GM19438 (cell line): Measurements from ENCODE around the gene TBX3.

Source experiments
- ATAC-seq: cut with Tn5 transposase; IDR thresholded peaks from one replicate; pipeline ENCODE4 v1.9.1; 2021; ENCODE audit warnings: low read depth; ENCODE audit not compliant: unreplicated experiment

TBX3 gene

DNA sequence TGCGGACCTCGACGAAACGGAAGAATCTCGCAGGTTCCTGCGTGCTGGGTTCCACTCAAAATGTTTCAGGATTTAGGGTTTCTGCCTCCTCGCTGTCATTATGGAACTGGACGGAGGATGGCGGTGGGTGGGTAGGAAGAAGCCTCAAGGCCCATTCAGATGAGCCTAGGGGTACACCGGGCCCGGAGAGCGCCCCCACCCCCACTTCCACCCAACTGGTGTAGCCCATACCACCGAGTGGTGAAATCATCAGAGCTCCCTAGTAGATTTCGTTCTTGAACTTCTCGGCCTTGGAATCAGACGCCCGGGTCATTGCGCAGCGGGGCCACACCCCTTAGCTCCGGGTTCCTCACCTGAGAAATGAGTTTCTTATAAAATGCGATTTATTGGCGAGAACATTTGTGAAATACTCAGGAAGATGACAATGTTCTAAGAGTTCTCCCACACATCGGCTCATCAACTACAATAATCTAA lies 13.3 kb upstream of the TBX3 start:
- no peak for ATAC-seq

GRCh38 chr12:114696443-114697242 lies 12.7 kb upstream of the TBX3 start:
- ATAC-seq = no peak

DNA sequence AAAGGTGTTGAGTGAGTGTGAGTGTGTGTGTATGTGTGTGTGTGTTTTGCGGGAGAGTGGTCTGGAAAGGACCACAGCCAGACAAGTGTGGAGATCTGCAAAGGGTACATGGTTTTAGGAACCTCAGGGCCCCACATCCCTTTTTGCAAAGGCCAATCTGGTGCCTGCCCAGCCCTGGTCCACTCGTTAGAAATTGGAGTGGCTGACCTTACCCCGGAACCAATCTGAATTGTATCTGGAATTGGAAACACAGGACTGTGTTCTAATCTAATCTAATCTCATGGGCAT lies 11.3 kb upstream of the TBX3 start:
- no peak for ATAC-seq

GRCh38 chr12:114694436-114695304 lies 10.7 kb upstream of the TBX3 start:
- ATAC-seq = no peak

DNA sequence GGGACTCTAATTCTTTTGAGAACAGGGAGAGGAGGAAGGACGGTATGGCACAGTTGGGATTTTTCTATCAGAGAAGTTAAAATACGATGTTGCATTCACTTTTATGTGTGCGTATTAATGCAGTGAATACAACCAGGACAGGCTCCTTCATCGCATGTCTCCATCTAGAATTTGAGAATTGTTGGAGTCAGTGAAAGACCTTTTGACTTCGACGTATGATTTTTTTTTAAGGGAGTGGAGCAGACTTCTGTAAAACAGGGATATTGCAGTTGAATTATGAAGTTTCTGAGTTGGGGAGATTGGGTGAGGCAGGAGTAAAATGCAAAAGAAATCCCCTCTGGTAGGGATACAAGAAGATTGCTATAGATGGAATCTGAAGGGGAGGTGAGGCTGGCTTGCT lies 9.6 kb upstream of the TBX3 start:
- no peak for ATAC-seq

DNA sequence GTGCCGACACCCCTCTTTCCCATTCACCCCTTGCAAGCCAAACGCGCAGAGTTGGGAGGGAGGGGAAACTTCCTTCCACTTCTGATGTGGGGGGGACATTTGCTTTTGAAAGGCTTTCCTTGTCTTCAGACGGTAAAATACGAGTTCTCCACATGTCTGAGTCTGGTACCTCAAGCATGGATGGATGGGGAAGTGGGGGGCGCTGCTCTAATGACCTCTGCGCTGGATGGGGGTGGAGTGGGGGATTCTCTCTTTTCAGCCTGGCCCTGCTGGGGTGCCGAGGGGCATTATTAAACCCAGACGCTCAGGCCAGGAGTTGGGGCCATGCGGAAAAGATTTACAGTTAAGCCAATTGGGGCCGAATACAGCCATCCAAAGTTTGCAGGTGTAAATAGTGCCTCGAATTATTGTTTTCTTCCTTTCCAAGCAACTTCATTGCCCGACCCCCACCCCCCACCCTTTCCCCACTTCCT lies 9.1 kb upstream of the TBX3 start:
- ATAC-seq = no peak

DNA sequence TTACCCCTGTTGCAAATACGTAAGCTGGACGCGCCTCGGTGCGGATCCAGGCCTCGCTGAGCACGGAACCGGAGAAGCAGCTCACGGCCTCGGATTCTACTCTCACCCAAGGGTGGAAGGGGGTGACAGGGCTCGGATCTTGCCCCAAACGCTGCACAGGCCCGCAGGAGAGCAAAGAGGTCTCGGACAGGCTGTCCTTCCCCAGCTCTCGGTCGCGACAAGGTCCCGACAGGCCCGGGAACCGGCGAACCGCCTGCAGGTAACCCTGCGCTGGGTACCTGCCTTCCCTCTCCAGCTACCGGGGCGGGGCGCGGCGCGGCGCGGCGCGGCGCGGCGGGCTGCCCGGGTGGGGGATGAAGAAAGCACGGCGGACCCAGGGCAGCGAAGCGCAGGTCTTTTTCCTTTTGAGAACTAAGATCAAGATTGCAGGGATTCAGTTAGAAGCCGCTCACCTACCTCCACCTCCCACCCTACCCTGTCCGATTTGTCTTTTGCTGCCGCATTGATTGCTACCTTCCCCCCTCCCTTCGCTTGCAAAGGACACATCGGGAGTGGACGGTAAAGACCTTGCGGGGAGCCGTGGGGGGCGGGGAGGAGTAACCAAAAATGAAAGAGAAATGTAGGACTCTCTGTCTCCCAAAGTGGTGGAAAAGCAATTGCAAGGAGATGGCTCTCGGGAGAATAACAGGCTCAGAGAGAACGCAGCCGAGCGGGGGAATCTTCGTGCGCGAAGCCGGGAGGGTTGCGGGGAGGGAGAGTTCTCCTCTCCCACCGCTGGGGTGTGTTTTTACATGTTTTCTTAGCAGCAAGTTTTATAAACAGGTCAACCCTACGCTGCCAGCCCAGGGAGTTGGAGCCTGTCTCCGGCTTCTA lies 8.4 kb upstream of the TBX3 start:
- no peak for ATAC-seq

DNA sequence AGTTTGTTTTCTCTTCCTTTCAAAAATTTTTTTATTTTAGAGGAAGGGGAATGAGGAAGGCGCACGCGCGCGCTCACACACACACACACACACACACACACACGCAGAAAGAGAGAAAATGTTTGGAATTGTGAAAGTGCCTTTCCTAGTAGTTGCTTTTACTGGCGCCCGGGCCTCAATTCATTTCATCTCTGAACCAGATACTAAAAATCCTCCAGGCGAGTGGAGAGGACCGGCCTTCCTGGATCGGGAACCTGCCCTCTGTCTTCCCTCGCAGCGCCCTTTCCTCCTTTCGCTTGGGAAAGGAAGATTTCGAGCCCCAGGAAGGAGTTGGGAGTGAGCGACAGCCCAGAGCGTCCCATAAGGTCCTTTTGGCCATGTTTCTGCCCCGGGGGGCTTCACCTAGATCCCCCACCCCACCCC lies 7.8 kb upstream of the TBX3 start:
- no peak for ATAC-seq

GRCh38 chr12:114691196-114691595 lies 7.2 kb upstream of the TBX3 start:
- no peak for ATAC-seq

- no peak for ATAC-seq
Observed at GRCh38 chr12:114690267-114691135, 6.5 kb upstream of the TBX3 start.

DNA sequence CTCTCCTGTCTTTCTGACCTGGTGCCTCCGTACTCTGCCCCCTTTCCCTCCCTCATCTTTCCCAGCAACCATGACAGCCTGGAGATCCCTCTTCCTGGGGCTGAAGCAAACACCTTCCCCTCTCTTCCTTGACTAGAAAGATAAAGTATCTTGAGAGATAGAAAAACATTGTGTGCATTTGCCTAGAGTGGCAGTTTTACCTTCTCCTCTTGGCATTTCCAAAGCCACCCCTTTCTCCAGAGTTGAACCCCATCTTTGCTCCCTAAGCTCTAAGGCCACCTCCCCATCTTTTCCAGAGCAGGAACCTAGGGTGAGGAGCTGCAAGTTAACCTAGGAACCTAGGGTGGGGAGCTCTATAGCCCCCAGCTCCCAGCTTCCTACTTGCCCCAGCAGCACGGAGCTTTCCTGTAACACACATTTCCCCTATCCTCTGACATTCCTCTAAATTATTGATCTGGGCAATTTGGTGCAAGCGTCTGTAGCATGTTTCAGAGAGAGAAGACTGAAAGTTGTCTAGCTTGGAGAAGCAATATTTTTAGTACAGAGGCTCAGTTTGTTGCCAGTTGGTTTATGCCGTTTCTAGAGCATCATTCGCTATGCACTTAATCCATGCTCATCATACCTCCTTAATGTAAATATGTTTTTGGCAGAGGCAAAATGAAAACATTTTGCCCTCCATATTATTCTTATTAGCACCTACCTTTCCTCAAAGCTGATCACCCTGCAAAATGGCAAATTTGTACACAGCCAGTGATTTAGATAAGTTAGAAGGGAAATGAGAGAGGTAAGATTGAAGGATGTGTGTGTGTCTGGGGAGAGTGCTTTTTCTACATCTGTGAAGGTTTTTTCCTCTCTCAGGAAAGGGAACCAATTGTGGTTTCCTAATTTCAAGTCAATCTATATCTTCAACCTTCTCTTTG lies 5.4 kb upstream of the TBX3 start:
- no peak for ATAC-seq

DNA sequence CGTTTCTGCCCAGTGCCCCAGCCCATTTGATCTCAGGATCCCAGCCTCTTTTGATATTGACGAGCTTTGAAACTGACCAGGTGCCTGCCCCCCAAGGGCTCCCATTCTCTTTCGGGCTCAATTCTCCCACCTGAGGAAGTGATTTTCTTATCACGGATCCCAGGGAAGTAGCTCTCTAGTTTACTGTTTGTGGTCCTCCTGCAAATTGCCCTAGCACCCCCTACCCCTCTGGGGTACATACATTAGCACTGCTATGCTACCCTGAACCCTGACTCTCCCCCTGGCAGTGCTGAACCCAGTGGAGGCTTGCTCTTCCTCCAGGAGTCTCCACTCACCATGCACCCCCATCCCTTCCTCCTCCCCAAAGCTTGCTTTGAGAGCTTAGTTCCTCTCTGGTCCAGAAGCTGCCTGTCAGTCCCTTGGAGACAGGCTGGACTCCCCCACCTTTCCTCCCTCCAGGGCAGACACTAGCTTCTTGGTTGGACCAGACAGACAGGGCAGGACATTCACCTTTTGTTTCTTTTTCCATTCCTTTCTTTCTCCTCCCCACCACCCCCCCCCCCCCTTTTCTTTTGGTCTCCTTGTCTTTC lies 4.4 kb upstream of the TBX3 start:
- ATAC-seq = no peak

GRCh38 chr12:114687802-114688201 lies 3.8 kb upstream of the TBX3 start:
- no peak for ATAC-seq

DNA sequence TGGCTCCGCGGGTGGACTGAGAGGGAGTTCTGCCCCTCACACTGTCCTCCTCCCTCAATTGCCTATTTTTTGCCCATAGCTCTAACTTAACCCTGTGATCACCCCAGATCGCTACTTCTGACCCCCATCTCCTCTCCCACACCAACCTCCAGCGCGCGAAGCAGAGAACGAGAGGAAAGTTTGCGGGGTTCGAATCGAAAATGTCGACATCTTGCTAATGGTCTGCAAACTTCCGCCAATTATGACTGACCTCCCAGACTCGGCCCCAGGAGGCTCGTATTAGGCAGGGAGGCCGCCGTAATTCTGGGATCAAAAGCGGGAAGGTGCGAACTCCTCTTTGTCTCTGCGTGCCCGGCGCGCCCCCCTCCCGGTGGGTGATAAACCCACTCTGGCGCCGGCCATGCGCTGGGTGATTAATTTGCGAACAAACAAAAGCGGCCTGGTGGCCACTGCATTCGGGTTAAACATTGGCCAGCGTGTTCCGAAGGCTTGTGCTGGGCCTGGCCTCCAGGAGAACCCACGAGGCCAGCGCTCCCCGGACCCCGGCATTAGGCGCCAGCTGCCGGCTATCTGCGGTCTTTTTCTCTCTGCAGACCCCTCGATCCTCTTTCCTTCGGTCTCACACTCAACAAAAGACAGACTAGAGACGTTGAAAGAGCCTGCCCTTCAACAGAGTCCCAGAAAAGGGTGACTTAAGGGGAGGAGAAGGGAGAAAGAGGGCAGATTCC lies 3.0 kb upstream of the TBX3 start:
- ATAC-seq = no peak

DNA sequence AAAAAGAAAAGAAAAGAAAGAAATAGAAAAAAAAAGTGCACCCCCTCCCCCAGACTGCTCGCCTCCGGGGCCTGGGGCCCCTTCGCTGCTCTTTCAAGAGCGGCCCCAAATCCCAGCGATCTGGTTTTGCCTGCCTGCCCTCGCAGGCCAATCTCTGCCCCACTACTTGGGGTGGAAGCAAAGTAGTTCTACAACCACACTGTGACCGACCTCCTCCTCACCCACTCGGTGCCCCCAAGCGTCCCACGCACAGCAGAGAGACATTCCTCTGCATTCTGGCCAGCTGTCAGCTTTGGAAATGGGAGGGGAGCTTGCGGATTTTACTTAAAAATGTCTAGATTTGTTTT lies 2.4 kb upstream of the TBX3 start:
- ATAC-seq = no peak

GRCh38 chr12:114685869-114686268 lies 1.9 kb upstream of the TBX3 start:
- ATAC-seq = no peak

DNA sequence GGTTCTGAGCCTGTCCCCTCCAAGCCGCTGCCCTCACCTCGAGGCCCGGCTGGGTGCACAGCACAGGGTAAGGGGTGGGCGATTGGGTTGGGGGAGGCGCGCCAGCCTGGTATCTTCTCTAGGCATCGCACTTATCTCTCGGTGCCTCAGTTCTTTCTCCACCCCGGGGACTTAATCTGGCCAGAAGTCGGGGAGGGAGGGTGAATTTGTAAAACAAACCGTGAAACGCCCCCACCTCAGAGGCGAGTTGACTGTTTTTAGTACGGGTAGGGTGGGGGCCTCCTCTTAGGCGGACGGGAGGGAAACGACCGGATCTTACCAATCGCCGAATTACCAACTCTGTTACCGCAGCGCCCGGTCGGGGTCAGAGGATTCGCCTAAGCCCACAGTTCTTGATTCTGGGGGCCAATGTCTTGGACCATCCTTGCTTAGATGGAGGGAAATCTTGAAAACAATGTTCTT lies 1.4 kb upstream of the TBX3 start:
- ATAC-seq = no peak

- ATAC-seq = no peak
Observed at GRCh38 chr12:114684870-114685273, 897 bp upstream of the TBX3 start.
